WTC11 (cell line): ENCODE measurements around the gene ADARB2.

Experiments used
- ESRRA ChIP-seq: sonication (generic); formaldehyde crosslinking; IDR thresholded peaks from 2 replicates; pipeline ENCODE4 v1.8.1; 2022; ENCODE audit warnings: mild to moderate bottlenecking, missing genetic modification reagents, borderline replicate concordance
- TF ChIP-seq, protein P1 (sequence below): sonication (generic); formaldehyde crosslinking; IDR thresholded peaks from 2 replicates; pipeline ENCODE4 v1.8.1; 2022; ENCODE audit warnings: low read depth, missing genetic modification reagents, borderline replicate concordance

- TF ChIP-seq ESRRA (CRISPR knock-in tag): no peak
- TF ChIP-seq, protein P1, sequence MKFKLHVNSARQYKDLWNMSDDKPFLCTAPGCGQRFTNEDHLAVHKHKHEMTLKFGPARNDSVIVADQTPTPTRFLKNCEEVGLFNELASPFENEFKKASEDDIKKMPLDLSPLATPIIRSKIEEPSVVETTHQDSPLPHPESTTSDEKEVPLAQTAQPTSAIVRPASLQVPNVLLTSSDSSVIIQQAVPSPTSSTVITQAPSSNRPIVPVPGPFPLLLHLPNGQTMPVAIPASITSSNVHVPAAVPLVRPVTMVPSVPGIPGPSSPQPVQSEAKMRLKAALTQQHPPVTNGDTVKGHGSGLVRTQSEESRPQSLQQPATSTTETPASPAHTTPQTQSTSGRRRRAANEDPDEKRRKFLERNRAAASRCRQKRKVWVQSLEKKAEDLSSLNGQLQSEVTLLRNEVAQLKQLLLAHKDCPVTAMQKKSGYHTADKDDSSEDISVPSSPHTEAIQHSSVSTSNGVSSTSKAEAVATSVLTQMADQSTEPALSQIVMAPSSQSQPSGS (CRISPR knock-in tag): no peak
Measured at GRCh38 chr10:1464881-1465417, 272.4 kb downstream of the ADARB2 start.
